ENCODE measurements around the gene ADAD2. TPM values are rescaled to one million over a fixed set of nuclear protein-coding genes. Genes with fewer than 3 reads are reported as not detected.

ADAD2 gene
- polyA plus RNA-seq, 1 experiment: not detected

DNA sequence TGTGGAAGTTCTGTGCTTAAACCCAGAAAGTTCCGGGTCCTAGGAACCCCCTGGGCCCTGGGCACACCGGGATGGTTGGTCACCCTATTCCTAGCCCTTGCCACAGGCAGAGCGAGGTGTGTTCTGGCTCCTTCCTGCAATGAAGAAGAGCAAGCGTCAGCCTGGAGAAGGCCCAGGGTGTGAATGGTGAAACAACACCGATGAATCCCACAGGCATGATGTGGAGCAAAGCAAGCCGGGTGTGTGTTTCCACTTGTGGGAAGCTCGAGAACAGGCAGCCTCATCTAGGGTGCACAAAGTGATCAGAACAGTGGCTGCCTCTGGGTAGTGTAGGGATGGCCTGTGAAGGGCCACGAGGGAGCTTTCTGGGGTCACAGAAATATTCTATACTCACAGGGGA is 35.1 kb downstream of the ADAD2 start:
- TF ChIP-seq, protein P1, sequence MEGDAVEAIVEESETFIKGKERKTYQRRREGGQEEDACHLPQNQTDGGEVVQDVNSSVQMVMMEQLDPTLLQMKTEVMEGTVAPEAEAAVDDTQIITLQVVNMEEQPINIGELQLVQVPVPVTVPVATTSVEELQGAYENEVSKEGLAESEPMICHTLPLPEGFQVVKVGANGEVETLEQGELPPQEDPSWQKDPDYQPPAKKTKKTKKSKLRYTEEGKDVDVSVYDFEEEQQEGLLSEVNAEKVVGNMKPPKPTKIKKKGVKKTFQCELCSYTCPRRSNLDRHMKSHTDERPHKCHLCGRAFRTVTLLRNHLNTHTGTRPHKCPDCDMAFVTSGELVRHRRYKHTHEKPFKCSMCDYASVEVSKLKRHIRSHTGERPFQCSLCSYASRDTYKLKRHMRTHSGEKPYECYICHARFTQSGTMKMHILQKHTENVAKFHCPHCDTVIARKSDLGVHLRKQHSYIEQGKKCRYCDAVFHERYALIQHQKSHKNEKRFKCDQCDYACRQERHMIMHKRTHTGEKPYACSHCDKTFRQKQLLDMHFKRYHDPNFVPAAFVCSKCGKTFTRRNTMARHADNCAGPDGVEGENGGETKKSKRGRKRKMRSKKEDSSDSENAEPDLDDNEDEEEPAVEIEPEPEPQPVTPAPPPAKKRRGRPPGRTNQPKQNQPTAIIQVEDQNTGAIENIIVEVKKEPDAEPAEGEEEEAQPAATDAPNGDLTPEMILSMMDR (IDR thresholded peaks at IDR 0.05; ENCODE audit: insufficient read depth, low read depth, low read length): no peak
- ChIA-PET CTCF (interaction anchor here (0.6 to 1.2 kb wide), 3 partner anchors 38 to 258 kb away, joined by 3 to 5 read pairs (median 3); no protein-coding TSS in a partner anchor), POLR2A (no interaction called here)
- Histone ChIP-seq H3K36me3 (ENCODE audit: control insufficient read depth, insufficient read depth, low read length) (no peaks in the 10 kb centered on the region), H3K4me3 (ENCODE audit: low read depth, low read length) (no peak overlapping the region), H3K27me3 (ENCODE audit: control insufficient read depth, insufficient read depth, low read length) (peaks cover 3% of the 10 kb centered on the region; the same call in 1 of the 2 replicates)
- DNase-seq (ENCODE audit: low read depth): no peak

DNA sequence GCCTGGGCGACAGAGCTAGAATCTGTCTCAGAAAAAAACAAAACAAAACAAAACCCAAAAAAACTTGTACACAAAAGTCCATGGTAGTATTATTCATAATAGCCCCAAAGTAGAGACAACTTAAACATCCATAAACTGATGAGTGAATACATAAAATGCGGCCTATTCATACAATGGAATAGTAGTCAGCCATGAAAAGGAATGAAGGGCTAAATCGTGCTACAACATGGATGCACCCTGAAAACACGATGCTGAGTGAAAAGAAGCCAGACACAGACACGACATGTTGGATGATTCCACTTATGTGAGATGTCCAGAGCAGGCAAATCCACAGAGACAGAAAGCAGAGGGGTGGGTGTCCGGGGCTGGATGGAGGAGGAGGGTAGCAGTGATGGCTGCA is 36.6 kb downstream of the ADAD2 start:
- Histone ChIP-seq H3K27me3 (ENCODE audit: control insufficient read depth, insufficient read depth, low read length) (peaks cover 3% of the 10 kb centered on the region; the same call in 1 of the 2 replicates), H3K36me3 (ENCODE audit: control insufficient read depth, insufficient read depth, low read length) (no peaks in the 10 kb centered on the region), H3K4me3 (ENCODE audit: low read depth, low read length) (no peak overlapping the region)
- no peak for DNase-seq (ENCODE audit: low read depth)
- POLR2A ChIA-PET: no interaction called here
- TF ChIP-seq, protein P1 (IDR thresholded peaks at IDR 0.05; ENCODE audit: insufficient read depth, low read depth, low read length): no peak
- CTCF ChIA-PET: interaction anchor here (2.1 kb wide), 1 partner anchor 41 kb away, joined by 6 read pairs; the partner anchor contains the start of gene TAF1C

DNA sequence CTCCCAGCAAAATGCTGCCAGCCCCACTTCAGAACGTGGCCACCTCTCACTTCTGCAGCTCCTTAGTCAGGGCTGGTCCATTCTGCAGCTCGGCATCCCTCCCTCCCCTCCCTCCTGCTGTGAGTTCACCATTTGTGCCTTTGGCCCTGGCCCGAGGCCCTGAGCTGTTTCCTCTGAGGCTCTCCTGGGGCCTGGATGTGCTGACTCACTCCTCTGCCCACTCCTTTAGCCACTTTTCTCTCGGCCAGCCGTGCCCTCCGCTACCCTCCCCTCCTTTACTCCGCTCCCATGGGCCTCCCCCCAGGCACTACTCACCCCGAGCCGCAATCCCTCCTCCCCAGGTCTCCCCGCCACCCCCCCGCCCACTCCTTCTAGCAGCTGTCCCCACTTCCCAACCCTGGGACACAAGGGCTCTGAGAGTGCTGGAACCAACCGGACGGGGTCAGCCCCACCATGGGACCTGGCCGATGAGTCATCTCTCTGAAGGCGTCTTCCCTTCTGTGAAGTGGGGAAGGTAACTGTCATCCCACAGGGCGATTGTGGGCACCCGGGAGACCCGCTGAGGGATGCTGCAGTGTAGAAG is 37.4 kb downstream of the ADAD2 start:
- Histone ChIP-seq H3K27me3 (ENCODE audit: control insufficient read depth, insufficient read depth, low read length) (peaks cover 3% of the 10 kb centered on the region; the same call in 1 of the 2 replicates), H3K36me3 (ENCODE audit: control insufficient read depth, insufficient read depth, low read length) (no peaks in the 10 kb centered on the region), H3K4me3 (ENCODE audit: low read depth, low read length) (no peak overlapping the region)
- TF ChIP-seq, protein P1 (IDR thresholded peaks at IDR 0.05; ENCODE audit: insufficient read depth, low read depth, low read length): no peak
- CTCF ChIA-PET: interaction anchor here (0.9 to 2.1 kb wide), 2 partner anchors 41 to 50 kb away, joined by 3 to 6 read pairs; partner anchors contain the start of gene TAF1C
- peak; percentile 59 for DNase-seq (ENCODE audit: low read depth)
- POLR2A ChIA-PET: no interaction called here

DNA sequence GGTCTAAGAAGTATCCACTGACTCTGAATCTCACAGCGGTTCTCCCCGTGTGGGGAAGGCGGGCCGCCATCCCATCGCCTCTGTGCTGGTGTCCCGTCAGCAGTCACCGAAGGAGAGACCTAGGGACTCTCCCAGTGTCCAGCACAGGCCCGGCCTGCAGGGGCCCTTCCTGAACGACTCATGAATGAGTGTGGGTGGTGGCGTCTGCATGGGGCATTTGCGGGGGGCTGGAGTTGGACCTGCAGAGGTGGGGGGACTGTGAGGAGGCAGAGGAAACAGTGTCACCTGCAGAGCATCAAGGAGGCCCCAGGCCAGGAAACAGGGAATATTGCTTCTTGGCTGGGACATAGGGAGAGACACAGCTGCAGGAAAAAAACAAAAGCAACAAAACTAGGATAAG is 38.5 kb downstream of the ADAD2 start:
- TF ChIP-seq, protein P1 (IDR thresholded peaks at IDR 0.05; ENCODE audit: insufficient read depth, low read depth, low read length): no peak
- no peak for DNase-seq (ENCODE audit: low read depth)
- ChIA-PET CTCF (interaction anchor here (0.6 to 1.6 kb wide), 2 partner anchors 43 to 129 kb away, joined by 3 to 5 read pairs; partner anchors contain the start of gene TAF1C), POLR2A (no interaction called here)
- H3K4me3 ChIP-seq (ENCODE audit: low read depth, low read length): no peak overlapping the region
- peaks cover 4% of the 10 kb centered on the region for H3K27me3 ChIP-seq (ENCODE audit: control insufficient read depth, insufficient read depth, low read length)
- H3K36me3 ChIP-seq (ENCODE audit: control insufficient read depth, insufficient read depth, low read length): no peaks in the 10 kb centered on the region

- CTCF ChIA-PET: no interaction called here
Measured at GRCh38 chr16:84232060-84232459, 41.1 kb downstream of the ADAD2 start.

More at GRCh38 chr16:84232060-84232459, 41.1 kb downstream of the ADAD2 start:
- TF ChIP-seq, protein P1 (IDR thresholded peaks at IDR 0.05; ENCODE audit: insufficient read depth, low read depth, low read length): no peak
- Histone ChIP-seq H3K4me3 (ENCODE audit: low read depth, low read length) (no peak overlapping the region), H3K36me3 (ENCODE audit: control insufficient read depth, insufficient read depth, low read length) (no peaks in the 10 kb centered on the region), H3K27me3 (ENCODE audit: control insufficient read depth, insufficient read depth, low read length) (peaks cover 5% of the 10 kb centered on the region; the same call in 1 of the 2 replicates)
- POLR2A ChIA-PET: no interaction called here
- DNase-seq (ENCODE audit: low read depth): no peak
